ENCODE results near the gene CMTM7. TPM values are rescaled to one million over a fixed set of nuclear protein-coding genes. Genes with fewer than 3 reads are reported as not detected.

CMTM7 gene
- total RNA-seq, 4 donors from 2014 or later, result 9.8 to 12.3 (median 11.4) TPM

- intact Hi-C loops (cut with DNase I; ENCODE audit: low total_unique reads), result no loop called here
- no peak for DNase-seq (ENCODE audit: low spot score in 2 of 2)
- 89 to 93% methylated on average over 10 of the region's 10 CpGs for WGBS, 2 donors
- TF ChIP-seq CTCF (IDR thresholded peaks at IDR 0.05) (no peak), POLR2A (IDR thresholded peaks at IDR 0.05) (no peak)
- H3K4me3 ChIP-seq (ENCODE audit: low read depth, poor library complexity, severe bottlenecking), result no peak overlapping the region
Observed at GRCh38 chr3:32367442-32367841, 24.2 kb upstream of the CMTM7 start.

- TF ChIP-seq CTCF (IDR thresholded peaks at IDR 0.05) (no peak), POLR2A (IDR thresholded peaks at IDR 0.05) (no peak)
- no peak overlapping the region for H3K4me3 ChIP-seq (ENCODE audit: low read depth, poor library complexity, severe bottlenecking)
- intact Hi-C loops (cut with DNase I; ENCODE audit: low total_unique reads), result loop anchor here (5.0 kb wide), 1 partner anchor 301 kb away; no protein-coding TSS in a partner anchor
- DNase-seq (ENCODE audit: low spot score in 2 of 2), result no peak
- 86 to 91% methylated on average over 7 of the region's 7 CpGs for WGBS, 2 donors
Observed at GRCh38 chr3:32371461-32372212, 20.0 kb upstream of the CMTM7 start.

- H3K4me3 ChIP-seq (ENCODE audit: low read depth, poor library complexity, severe bottlenecking), result no peak overlapping the region
- no peak for DNase-seq (ENCODE audit: low spot score in 2 of 2)
- intact Hi-C loops (cut with DNase I; ENCODE audit: low total_unique reads), result loop anchor here (5.0 kb wide), 1 partner anchor 300 kb away; no protein-coding TSS in a partner anchor
- TF ChIP-seq POLR2A (IDR thresholded peaks at IDR 0.05) (no peak), CTCF (IDR thresholded peaks at IDR 0.05) (no peak)
- 90 to 94% methylated on average over 4 of the region's 4 CpGs for WGBS, 2 donors
Observed at GRCh38 chr3:32372213-32372490, 19.5 kb upstream of the CMTM7 start.

DNA sequence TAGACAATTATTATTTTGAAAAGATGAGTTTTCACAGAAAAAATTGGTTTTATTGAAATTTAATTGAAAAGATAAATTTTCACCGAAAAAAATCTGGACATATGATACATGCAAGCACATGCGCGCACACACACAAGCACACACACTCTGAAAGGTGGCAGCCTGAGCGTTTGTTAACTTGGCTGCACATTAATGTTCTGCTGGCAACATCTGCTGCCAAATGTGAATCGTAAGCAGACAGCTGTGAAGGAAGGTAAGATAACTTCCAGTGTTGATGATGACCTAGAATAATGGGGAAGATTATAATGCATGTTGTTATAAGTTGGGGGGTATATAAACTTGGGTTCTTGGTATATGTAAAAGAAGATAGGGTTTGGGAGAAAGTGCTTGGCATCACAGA lies 18.4 kb upstream of the CMTM7 start:
- no peak for DNase-seq (ENCODE audit: low spot score in 2 of 2)
- no peak for TF ChIP-seq CTCF (IDR thresholded peaks at IDR 0.05)
- TF ChIP-seq POLR2A (IDR thresholded peaks at IDR 0.05), result no peak
- intact Hi-C loops (cut with DNase I; ENCODE audit: low total_unique reads), result loop anchor here (5.0 kb wide), 1 partner anchor 299 kb away; no protein-coding TSS in a partner anchor
- 64 to 67% methylated on average over 5 of the region's 5 CpGs for WGBS, 2 donors
- no peak overlapping the region for H3K4me3 ChIP-seq (ENCODE audit: low read depth, poor library complexity, severe bottlenecking)

GRCh38 chr3:32373844-32374243 lies 17.8 kb upstream of the CMTM7 start:
- intact Hi-C loops (cut with DNase I; ENCODE audit: low total_unique reads), result loop anchor here (2.0 to 5.0 kb wide), 2 partner anchors 95 to 298 kb away; no protein-coding TSS in a partner anchor
- WGBS, 2 donors, result 78 to 89% methylated on average over 5 of the region's 5 CpGs
- TF ChIP-seq CTCF (IDR thresholded peaks at IDR 0.05) (no peak), POLR2A (IDR thresholded peaks at IDR 0.05) (no peak)
- no peak overlapping the region for H3K4me3 ChIP-seq (ENCODE audit: low read depth, poor library complexity, severe bottlenecking)
- no peak for DNase-seq (ENCODE audit: low spot score in 2 of 2)
